Measurements from ENCODE around the gene C18orf32.

- TF ChIP-seq GATA2 (IDR thresholded peaks at IDR 0.05; ENCODE audit: low read depth, low read length) (no peak), GATA3 (IDR thresholded peaks at IDR 0.05; ENCODE audit: low read depth, low read length) (no peak)
These were observed 42.6 kb upstream of the C18orf32 start for GRCh38 chr18:49529596-49529995.
